ENCODE data around the gene EXD3.
"Not testable (repeated sequence)": the region's sequence is repeated elsewhere in the genome, so short reads cannot be mapped to it uniquely, and the experiment has no call there.

EXD3 gene

DNA sequence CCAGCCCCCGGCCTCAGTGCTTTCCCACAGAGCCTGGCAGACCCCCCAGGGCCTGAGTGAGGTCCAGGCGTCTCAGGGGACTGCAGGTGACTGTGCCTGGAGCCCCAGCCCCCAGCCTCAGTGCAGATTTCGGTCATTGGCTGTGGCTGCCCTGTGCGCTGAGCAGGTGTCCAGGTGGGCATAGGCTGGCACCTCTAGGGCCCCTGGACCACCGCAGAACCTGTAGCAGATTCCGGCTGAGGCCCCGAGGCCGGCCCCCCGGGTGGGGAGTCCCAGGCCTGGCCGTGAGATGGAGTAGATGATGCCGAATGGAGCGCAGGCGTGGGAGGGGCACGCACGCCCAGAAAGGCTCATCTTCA lies 12.1 kb downstream of the EXD3 start:
- Histone ChIP-seq H3K9me2 (replicated peaks; ENCODE audit: insufficient read depth, low read length) (no peaks in the 10 kb centered on the region), H3K27me3 (replicated peaks; ENCODE audit: insufficient read depth, low read length) (no peaks in the 10 kb centered on the region), H3K4me2 (ENCODE audit: low read depth, low read length) (no peak overlapping the region), H3K9ac (ENCODE audit: low read length) (no peak overlapping the region), H3K9me3 (replicated peaks; ENCODE audit: insufficient read depth, low read length) (no peaks in the 10 kb centered on the region), H4K20me1 (ENCODE audit: insufficient read depth, low read length) (no peaks in the 10 kb centered on the region), H3K79me2 (ENCODE audit: low read length) (no peaks in the 10 kb centered on the region), H3K4me1 (ENCODE audit: low read length) (no peaks in the 10 kb centered on the region; the same call in 1 of the 2 replicates), H2AFZ (ENCODE audit: low read length) (no peak overlapping the region), H3K27ac (ENCODE audit: low read length) (no peak overlapping the region), H3K36me3 (replicated peaks; ENCODE audit: insufficient read depth, low read length) (no peaks in the 10 kb centered on the region), H3F3A (ENCODE audit: insufficient read depth, low read length) (no peaks in the 10 kb centered on the region), H3K4me3 (ENCODE audit: low read length) (no peak overlapping the region)
- no peak for DNase-seq
- TF ChIP-seq EZH2phosphoT487 (IDR thresholded peaks at IDR 0.05; ENCODE audit: low read length) (no peak), EZH2 (optimal IDR thresholded peaks at IDR 0.05; ENCODE audit: low read depth, low read length) (no peak)
- TF ChIP-seq, protein P1, sequence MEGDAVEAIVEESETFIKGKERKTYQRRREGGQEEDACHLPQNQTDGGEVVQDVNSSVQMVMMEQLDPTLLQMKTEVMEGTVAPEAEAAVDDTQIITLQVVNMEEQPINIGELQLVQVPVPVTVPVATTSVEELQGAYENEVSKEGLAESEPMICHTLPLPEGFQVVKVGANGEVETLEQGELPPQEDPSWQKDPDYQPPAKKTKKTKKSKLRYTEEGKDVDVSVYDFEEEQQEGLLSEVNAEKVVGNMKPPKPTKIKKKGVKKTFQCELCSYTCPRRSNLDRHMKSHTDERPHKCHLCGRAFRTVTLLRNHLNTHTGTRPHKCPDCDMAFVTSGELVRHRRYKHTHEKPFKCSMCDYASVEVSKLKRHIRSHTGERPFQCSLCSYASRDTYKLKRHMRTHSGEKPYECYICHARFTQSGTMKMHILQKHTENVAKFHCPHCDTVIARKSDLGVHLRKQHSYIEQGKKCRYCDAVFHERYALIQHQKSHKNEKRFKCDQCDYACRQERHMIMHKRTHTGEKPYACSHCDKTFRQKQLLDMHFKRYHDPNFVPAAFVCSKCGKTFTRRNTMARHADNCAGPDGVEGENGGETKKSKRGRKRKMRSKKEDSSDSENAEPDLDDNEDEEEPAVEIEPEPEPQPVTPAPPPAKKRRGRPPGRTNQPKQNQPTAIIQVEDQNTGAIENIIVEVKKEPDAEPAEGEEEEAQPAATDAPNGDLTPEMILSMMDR (IDR thresholded peaks at IDR 0.05; ENCODE audit: low read length): no peak

DNA sequence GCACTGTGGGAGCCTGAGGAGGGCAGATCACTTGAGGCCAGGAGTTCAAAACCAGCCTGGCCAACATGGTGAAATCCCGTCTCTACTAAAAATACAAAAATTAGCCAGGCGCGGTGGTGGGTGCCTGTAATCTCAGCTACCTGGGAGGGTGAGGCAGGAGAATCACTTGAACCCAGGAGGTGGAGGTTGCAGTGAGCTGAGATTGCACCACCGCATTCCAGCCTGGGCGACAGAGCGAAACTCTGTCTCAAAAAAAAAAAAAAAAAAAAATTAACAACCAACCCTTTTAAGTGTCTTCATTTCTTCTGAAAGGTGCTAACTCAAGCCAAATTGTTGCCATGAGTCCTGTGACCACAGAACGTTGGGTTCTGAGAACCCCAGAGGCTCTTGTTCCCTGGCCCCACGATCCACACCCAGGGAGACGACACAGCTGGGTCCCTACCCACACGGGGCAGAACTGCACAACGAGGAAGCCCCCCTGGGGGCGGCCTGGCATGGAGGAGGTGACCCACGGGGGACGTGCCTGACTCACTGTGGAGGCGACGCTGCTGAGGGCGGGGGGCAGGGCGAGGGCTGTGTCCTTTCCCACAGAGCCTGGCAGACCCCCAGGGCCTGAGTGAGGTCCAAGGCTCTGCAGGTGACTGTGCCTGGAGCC lies 12.6 kb downstream of the EXD3 start:
- H3K4me3 ChIP-seq (ENCODE audit: low read length); H3K79me2 ChIP-seq (ENCODE audit: low read length); DNase-seq; H3K27me3 ChIP-seq (replicated peaks; ENCODE audit: insufficient read depth, low read length); H3K36me3 ChIP-seq (replicated peaks; ENCODE audit: insufficient read depth, low read length); H3K9ac ChIP-seq (ENCODE audit: low read length); H3F3A ChIP-seq (ENCODE audit: insufficient read depth, low read length); H3K9me2 ChIP-seq (replicated peaks; ENCODE audit: insufficient read depth, low read length); H2AFZ ChIP-seq (ENCODE audit: low read length); H3K4me2 ChIP-seq (ENCODE audit: low read depth, low read length); H3K9me3 ChIP-seq (replicated peaks; ENCODE audit: insufficient read depth, low read length); H3K27ac ChIP-seq (ENCODE audit: low read length); H3K4me1 ChIP-seq (ENCODE audit: low read length); H4K20me1 ChIP-seq (ENCODE audit: insufficient read depth, low read length): not testable (repeated sequence)

GRCh38 chr9:137409515-137409914 lies 13.4 kb downstream of the EXD3 start:
- no peaks in the 10 kb centered on the region for H3F3A ChIP-seq (ENCODE audit: insufficient read depth, low read length)
- no peaks in the 10 kb centered on the region for H3K36me3 ChIP-seq (replicated peaks; ENCODE audit: insufficient read depth, low read length)
- no peaks in the 10 kb centered on the region; the same call in 1 of the 2 replicates for H3K4me1 ChIP-seq (ENCODE audit: low read length)
- H3K9me3 ChIP-seq (replicated peaks; ENCODE audit: insufficient read depth, low read length): no peaks in the 10 kb centered on the region
- no peaks in the 10 kb centered on the region for H3K9me2 ChIP-seq (replicated peaks; ENCODE audit: insufficient read depth, low read length)
- no peaks in the 10 kb centered on the region for H4K20me1 ChIP-seq (ENCODE audit: insufficient read depth, low read length)
- no peak overlapping the region for H3K4me2 ChIP-seq (ENCODE audit: low read depth, low read length)
- no peak for DNase-seq
- no peaks in the 10 kb centered on the region for H3K79me2 ChIP-seq (ENCODE audit: low read length)
- H3K27ac ChIP-seq (ENCODE audit: low read length): no peak overlapping the region
- no peaks in the 10 kb centered on the region for H3K27me3 ChIP-seq (replicated peaks; ENCODE audit: insufficient read depth, low read length)
- H2AFZ ChIP-seq (ENCODE audit: low read length): no peak overlapping the region
- TF ChIP-seq, protein P1 (IDR thresholded peaks at IDR 0.05; ENCODE audit: low read length): no peak
- TF ChIP-seq EZH2 (optimal IDR thresholded peaks at IDR 0.05; ENCODE audit: low read depth, low read length) (no peak), EZH2phosphoT487 (IDR thresholded peaks at IDR 0.05; ENCODE audit: low read length) (no peak)
- H3K4me3 ChIP-seq (ENCODE audit: low read length): no peak overlapping the region
- no peak overlapping the region for H3K9ac ChIP-seq (ENCODE audit: low read length)

DNA sequence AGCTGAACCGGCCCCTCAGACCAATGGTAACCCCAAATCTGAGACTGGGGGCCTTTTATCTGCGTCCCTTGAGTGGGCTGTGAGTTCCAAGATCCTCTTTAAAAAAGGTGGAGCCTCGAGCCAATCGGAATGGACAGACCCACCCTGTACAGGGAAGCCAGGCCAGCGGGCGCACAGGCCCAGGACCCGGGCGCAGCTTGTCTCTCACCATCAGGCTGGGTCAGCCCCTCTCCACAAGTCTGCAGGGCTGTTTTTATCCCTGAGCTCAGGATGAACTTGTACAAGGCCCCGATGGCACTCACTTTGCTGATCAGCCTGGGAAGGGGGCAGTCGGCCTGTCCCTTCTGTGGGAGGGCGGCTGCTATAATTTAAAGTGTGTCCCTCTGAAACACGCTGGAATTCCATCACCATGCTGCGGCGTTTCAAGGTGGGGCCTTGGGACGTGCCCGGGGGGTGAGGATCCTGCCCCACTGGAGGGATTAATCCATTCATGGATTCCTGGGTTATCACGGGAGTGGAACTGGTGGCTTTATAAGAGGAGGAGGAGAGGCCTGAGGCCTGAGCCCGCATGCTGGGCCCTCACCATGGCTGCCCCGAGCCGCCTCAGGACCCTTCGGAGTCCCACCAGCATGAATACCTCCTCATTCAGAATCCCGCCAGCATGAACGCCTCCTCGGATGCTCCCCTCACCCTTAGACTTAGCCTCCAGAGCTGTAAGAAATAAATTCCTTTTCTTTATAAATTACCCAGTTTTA lies 14.1 kb downstream of the EXD3 start:
- Histone ChIP-seq H4K20me1 (ENCODE audit: insufficient read depth, low read length) (no peaks in the 10 kb centered on the region), H3K27ac (ENCODE audit: low read length) (no peak overlapping the region), H3K4me2 (ENCODE audit: low read depth, low read length) (no peak overlapping the region), H3K9me3 (replicated peaks; ENCODE audit: insufficient read depth, low read length) (no peaks in the 10 kb centered on the region), H3K4me3 (ENCODE audit: low read length) (no peak overlapping the region), H3K36me3 (replicated peaks; ENCODE audit: insufficient read depth, low read length) (no peaks in the 10 kb centered on the region), H3K79me2 (ENCODE audit: low read length) (no peaks in the 10 kb centered on the region), H2AFZ (ENCODE audit: low read length) (no peak overlapping the region), H3K9ac (ENCODE audit: low read length) (no peak overlapping the region), H3K9me2 (replicated peaks; ENCODE audit: insufficient read depth, low read length) (no peaks in the 10 kb centered on the region), H3F3A (ENCODE audit: insufficient read depth, low read length) (no peaks in the 10 kb centered on the region), H3K27me3 (replicated peaks; ENCODE audit: insufficient read depth, low read length) (no peaks in the 10 kb centered on the region), H3K4me1 (ENCODE audit: low read length) (no peaks in the 10 kb centered on the region; the same call in 1 of the 2 replicates)
- DNase-seq: no peak
- TF ChIP-seq, protein P1 (IDR thresholded peaks at IDR 0.05; ENCODE audit: low read length): no peak
- TF ChIP-seq EZH2phosphoT487 (IDR thresholded peaks at IDR 0.05; ENCODE audit: low read length) (no peak), EZH2 (optimal IDR thresholded peaks at IDR 0.05; ENCODE audit: low read depth, low read length) (no peak)
